GM23338 (cell line): ENCODE data around the gene TNIP1. TPM values are rescaled to one million over a fixed set of nuclear protein-coding genes. Genes with fewer than 3 reads are reported as not detected.

Source experiments
- ATAC-seq: fragments of 200-7000 bp; cut with Tn5 transposase; 3 replicates; pipeline ENCODE4 v1.9.1; 2020
- DNase-seq: peaks from one replicate; pipeline ENCODE4 v3.0.0-alpha.2; 2015; ENCODE audit warnings: low spot score
- H2AFZ ChIP-seq: fragments of 200-600 bp; sonication (generic); 2 replicates; pipeline ENCODE4 v1.8.0; 2016; ENCODE audit warnings: antibody characterized with exemption, mild to moderate bottlenecking, moderate library complexity
- H3F3A ChIP-seq: fragments of 200-600 bp; sonication (generic); replicated peaks from 2 replicates; pipeline ENCODE4 v1.8.0; 2017; ENCODE audit warnings: antibody characterized with exemption, mixed run types, low read depth
- H3K27ac ChIP-seq: fragments of 200-600 bp; sonication (generic); 2 replicates; pipeline ENCODE4 v1.6.1; 2016; ENCODE audit warnings: low read depth
- H3K27me3 ChIP-seq: fragments of 200-600 bp; sonication (generic); 2 replicates; pipeline ENCODE4 v1.8.0; 2016; ENCODE audit warnings: mild to moderate bottlenecking, mixed run types, moderate library complexity; ENCODE audit not compliant: insufficient read depth
- H3K36me3 ChIP-seq: fragments of 200-600 bp; sonication (generic); 2 replicates; pipeline ENCODE4 v1.8.0; 2016; ENCODE audit warnings: mild to moderate bottlenecking; ENCODE audit not compliant: insufficient read depth
- H3K4me1 ChIP-seq: fragments of 200-600 bp; sonication (generic); 2 replicates; pipeline ENCODE4 v1.8.0; 2016; ENCODE audit warnings: mild to moderate bottlenecking, moderate library complexity; ENCODE audit not compliant: insufficient read depth
- H3K4me2 ChIP-seq: fragments of 200-600 bp; sonication (generic); 2 replicates; pipeline ENCODE4 v1.7.1; 2017; ENCODE audit warnings: mixed run types
- H3K4me3 ChIP-seq: fragments of 200-600 bp; sonication (generic); 2 replicates; pipeline ENCODE4 v1.6.1; 2016; ENCODE audit warnings: mixed run types
- H3K79me2 ChIP-seq: fragments of 200-600 bp; sonication (generic); replicated peaks from 2 replicates; pipeline ENCODE4 v1.8.0; 2017; ENCODE audit warnings: mild to moderate bottlenecking; ENCODE audit not compliant: insufficient read depth
- H3K9me2 ChIP-seq: fragments of 200-600 bp; sonication (generic); 2 replicates; pipeline ENCODE4 v1.8.0; 2017; ENCODE audit not compliant: insufficient read depth
- H4K20me1 ChIP-seq: fragments of 200-600 bp; sonication (generic); replicated peaks from 2 replicates; pipeline ENCODE4 v1.8.0; 2017; ENCODE audit warnings: mild to moderate bottlenecking; ENCODE audit not compliant: insufficient read depth
- H3K27ac Mint-ChIP-seq: 2 replicates; pipeline ENCODE4 v1.8.0; 2020; ENCODE audit warnings: inconsistent platforms, mild to moderate bottlenecking, moderate library complexity, mixed read lengths
- H3K27me3 Mint-ChIP-seq: 3 replicates; pipeline ENCODE4 v1.8.0; 2022; ENCODE audit warnings: low read depth, mild to moderate bottlenecking, moderate library complexity, mixed read lengths, inconsistent platforms; ENCODE audit not compliant: insufficient read depth, poor library complexity
- H3K36me3 Mint-ChIP-seq: 3 replicates; pipeline ENCODE4 v1.8.0; 2021; ENCODE audit warnings: low read depth, mild to moderate bottlenecking, inconsistent platforms, moderate library complexity, mixed read lengths
- H3K4me1 Mint-ChIP-seq: 3 replicates; pipeline ENCODE4 v1.8.0; 2020; ENCODE audit warnings: mild to moderate bottlenecking, inconsistent platforms, mixed read lengths
- H3K4me3 Mint-ChIP-seq: 3 replicates; pipeline ENCODE4 v1.8.0; 2021; ENCODE audit warnings: moderate library complexity, mild to moderate bottlenecking, inconsistent platforms, mixed read lengths
- H3K9me3 Mint-ChIP-seq: 3 replicates; pipeline ENCODE4 v1.8.0; 2020; ENCODE audit warnings: moderate library complexity, mild to moderate bottlenecking, inconsistent platforms, mixed read lengths
- CREB1 ChIP-seq: fragments of 250-450 bp; sonication (Bioruptor Pico); IDR thresholded peaks from 2 replicates; pipeline ENCODE4 v1.5.0; 2020; ENCODE audit warnings: low read depth, mild to moderate bottlenecking, moderate library complexity
- EZH2 ChIP-seq: fragments of 200-600 bp; sonication (generic); IDR thresholded peaks from one replicate; pipeline ENCODE4 v1.8.0; 2017; ENCODE audit warnings: antibody characterized with exemption, mild to moderate bottlenecking, low read depth; ENCODE audit not compliant: unreplicated experiment
- EZH2phosphoT487 ChIP-seq: fragments of 200-600 bp; sonication (generic); IDR thresholded peaks from one replicate; pipeline ENCODE4 v1.8.1; 2018; ENCODE audit warnings: antibody characterized with exemption; ENCODE audit not compliant: unreplicated experiment
- JUNB ChIP-seq: IDR thresholded peaks from one replicate; pipeline ENCODE4 v1.6.1; 2016; ENCODE audit warnings: antibody characterized with exemption; ENCODE audit not compliant: unreplicated experiment
- NANOG ChIP-seq: IDR thresholded peaks from 2 replicates; pipeline ENCODE4 v1.6.1; 2016; ENCODE audit warnings: antibody characterized with exemption, borderline replicate concordance
- STAT1 ChIP-seq: IDR thresholded peaks from one replicate; pipeline ENCODE4 v1.6.1; 2016; ENCODE audit warnings: antibody characterized with exemption; ENCODE audit not compliant: unreplicated experiment
- ZNF114 ChIP-seq: fragments of 250-450 bp; sonication (Bioruptor Pico); IDR thresholded peaks from 2 replicates; pipeline ENCODE4 v1.5.0; 2020; ENCODE audit warnings: mild to moderate bottlenecking, moderate library complexity
- ZNF331 ChIP-seq: fragments of 250-450 bp; sonication (Bioruptor Pico); IDR thresholded peaks from 2 replicates; pipeline ENCODE4 v1.5.0; 2020; ENCODE audit warnings: low read depth, mild to moderate bottlenecking, moderate library complexity
- ZNF462 ChIP-seq: fragments of 250-450 bp; sonication (Bioruptor Pico); IDR thresholded peaks from 2 replicates; pipeline ENCODE4 v1.5.0; 2020; ENCODE audit warnings: mild to moderate bottlenecking, moderate library complexity
- polyA plus RNA-seq: library from polyadenylated mRNA; unstranded; fragments of >200 nt; fragmentation: Nextera tagmentation; extraction: Ambion mirVana; gene quantifications from 2 replicates; pipeline ENCODE4 v1.2.1, GENCODE V29; 2016
- total RNA-seq: library from RNA; depleted of rRNA; stranded (reverse); fragments of >200 nt; shearing (Covaris generic); gene quantifications from 2 replicates; pipeline ENCODE4 v1.2.3, GENCODE V29; 2014
- TF ChIP-seq, protein P1 (sequence below): IDR thresholded peaks from 2 replicates; pipeline ENCODE4 v1.6.1; 2016; ENCODE audit warnings: antibody characterized with exemption
- TF ChIP-seq, protein P2 (sequence below), 2 experiments: fragments of 200-600 bp in 1 of 2; sonication (generic) in 1 of 2; conservative IDR thresholded peaks; 2 replicates each; pipeline versions ENCODE4 v1.5.1 to v1.6.1; 2016 to 2017; ENCODE audit warnings: antibody characterized with exemption in 2 of 2, low read depth in 2 of 2, mild to moderate bottlenecking in 2 of 2, moderate library complexity in 1 of 2

Gene TNIP1
- total and polyA plus RNA-seq, 2 experiments from 2014 or later: 10.3 to 29.6 TPM

DNA sequence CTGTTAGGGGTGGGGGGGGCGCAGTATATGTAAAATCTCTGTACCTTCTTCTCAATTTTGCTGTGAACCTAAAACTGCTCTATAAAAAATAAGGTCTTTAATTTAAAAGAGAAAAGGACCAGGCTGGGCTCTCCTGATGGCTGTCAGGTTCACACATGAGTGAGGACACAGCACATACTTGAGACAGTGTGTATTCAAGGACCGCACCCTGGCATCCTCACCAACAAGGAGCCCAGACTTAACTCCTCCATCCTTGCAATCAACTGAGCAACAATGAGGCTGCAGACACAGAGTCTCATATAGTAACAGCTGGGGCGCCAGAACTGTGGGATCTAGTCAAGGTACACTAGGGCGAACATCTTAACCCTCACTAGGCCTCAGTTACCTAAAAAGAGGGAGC is 9.8 kb downstream of the TNIP1 start:
- Mint-ChIP-seq H3K4me1 (peaks cover 15% of the 10 kb centered on the region), H3K27ac (no peak overlapping the region), H3K27me3 (peaks cover 6% of the 10 kb centered on the region), H3K9me3 (no peaks in the 10 kb centered on the region), H3K4me3 (no peak overlapping the region), H3K36me3 (peaks cover 8% of the 10 kb centered on the region; the same call in 2 of the 3 replicates)
- Histone ChIP-seq H3K27ac (no peak overlapping the region), H3K27me3 (no peaks in the 10 kb centered on the region), H3K36me3 (no peaks in the 10 kb centered on the region), H3K4me3 (no peak overlapping the region), H3K4me2 (no peak overlapping the region), H2AFZ (no peak overlapping the region), H3K79me2 (peaks cover 16% of the 10 kb centered on the region), H4K20me1 (peaks cover 9% of the 10 kb centered on the region), H3K4me1 (no peaks in the 10 kb centered on the region), H3K9me2 (no peaks in the 10 kb centered on the region), H3F3A (no peaks in the 10 kb centered on the region)
- no peak for TF ChIP-seq ZNF331 (CRISPR knock-in tag)
- TF ChIP-seq EZH2phosphoT487: no peak
- no peak for TF ChIP-seq CREB1 (CRISPR knock-in tag)
- no peak for TF ChIP-seq STAT1
- no peak for TF ChIP-seq JUNB
- TF ChIP-seq, protein P1, sequence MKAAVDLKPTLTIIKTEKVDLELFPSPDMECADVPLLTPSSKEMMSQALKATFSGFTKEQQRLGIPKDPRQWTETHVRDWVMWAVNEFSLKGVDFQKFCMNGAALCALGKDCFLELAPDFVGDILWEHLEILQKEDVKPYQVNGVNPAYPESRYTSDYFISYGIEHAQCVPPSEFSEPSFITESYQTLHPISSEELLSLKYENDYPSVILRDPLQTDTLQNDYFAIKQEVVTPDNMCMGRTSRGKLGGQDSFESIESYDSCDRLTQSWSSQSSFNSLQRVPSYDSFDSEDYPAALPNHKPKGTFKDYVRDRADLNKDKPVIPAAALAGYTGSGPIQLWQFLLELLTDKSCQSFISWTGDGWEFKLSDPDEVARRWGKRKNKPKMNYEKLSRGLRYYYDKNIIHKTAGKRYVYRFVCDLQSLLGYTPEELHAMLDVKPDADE: no peak
- TF ChIP-seq ZNF114 (CRISPR knock-in tag): no peak
- ATAC-seq: no peak
- no peak for DNase-seq

DNA sequence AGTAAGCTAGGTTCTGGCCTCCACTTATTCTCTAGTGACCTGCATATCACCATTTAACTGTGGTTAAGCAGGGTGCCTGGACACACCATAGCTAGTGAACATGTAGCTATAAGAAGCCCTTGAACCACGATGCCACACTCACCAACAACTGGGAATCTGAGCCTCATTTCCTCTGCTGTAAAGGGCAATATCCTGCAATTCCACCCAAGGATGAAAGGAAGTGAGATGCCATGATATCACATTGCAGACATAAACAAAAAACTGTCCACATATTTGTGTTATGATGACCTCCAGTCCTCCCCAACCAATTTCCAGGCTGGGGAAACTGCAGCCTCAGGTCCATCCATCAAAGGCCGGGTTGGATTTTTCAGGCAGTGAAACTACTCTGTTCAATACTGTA is 10.4 kb downstream of the TNIP1 start:
- H3K36me3 ChIP-seq: no peaks in the 10 kb centered on the region
- H4K20me1 ChIP-seq: peaks cover 9% of the 10 kb centered on the region
- H3K36me3 Mint-ChIP-seq: peaks cover 8% of the 10 kb centered on the region; the same call in 2 of the 3 replicates
- peaks cover 16% of the 10 kb centered on the region for H3K79me2 ChIP-seq
- H3F3A ChIP-seq: no peaks in the 10 kb centered on the region
- no peak overlapping the region for H2AFZ ChIP-seq
- no peak overlapping the region for H3K4me3 Mint-ChIP-seq
- peaks cover 15% of the 10 kb centered on the region for H3K4me1 Mint-ChIP-seq
- no peak for ATAC-seq
- H3K27ac ChIP-seq: no peak overlapping the region
- peaks cover 6% of the 10 kb centered on the region for H3K27me3 Mint-ChIP-seq
- TF ChIP-seq EZH2phosphoT487 (no peak), STAT1 (no peak), EZH2 (no peak), NANOG (no peak), JUNB (no peak), ZNF462 (no peak)
- TF ChIP-seq, protein P2, sequence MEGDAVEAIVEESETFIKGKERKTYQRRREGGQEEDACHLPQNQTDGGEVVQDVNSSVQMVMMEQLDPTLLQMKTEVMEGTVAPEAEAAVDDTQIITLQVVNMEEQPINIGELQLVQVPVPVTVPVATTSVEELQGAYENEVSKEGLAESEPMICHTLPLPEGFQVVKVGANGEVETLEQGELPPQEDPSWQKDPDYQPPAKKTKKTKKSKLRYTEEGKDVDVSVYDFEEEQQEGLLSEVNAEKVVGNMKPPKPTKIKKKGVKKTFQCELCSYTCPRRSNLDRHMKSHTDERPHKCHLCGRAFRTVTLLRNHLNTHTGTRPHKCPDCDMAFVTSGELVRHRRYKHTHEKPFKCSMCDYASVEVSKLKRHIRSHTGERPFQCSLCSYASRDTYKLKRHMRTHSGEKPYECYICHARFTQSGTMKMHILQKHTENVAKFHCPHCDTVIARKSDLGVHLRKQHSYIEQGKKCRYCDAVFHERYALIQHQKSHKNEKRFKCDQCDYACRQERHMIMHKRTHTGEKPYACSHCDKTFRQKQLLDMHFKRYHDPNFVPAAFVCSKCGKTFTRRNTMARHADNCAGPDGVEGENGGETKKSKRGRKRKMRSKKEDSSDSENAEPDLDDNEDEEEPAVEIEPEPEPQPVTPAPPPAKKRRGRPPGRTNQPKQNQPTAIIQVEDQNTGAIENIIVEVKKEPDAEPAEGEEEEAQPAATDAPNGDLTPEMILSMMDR (conservative IDR thresholded peaks at IDR 0.05; ENCODE audit: low read depth in 2 of 2): no peak
- no peaks in the 10 kb centered on the region for H3K27me3 ChIP-seq
- H3K4me2 ChIP-seq: no peak overlapping the region
- no peak for DNase-seq
- no peak overlapping the region for H3K27ac Mint-ChIP-seq
- H3K9me2 ChIP-seq: no peaks in the 10 kb centered on the region
- H3K9me3 Mint-ChIP-seq: no peaks in the 10 kb centered on the region
- H3K4me1 ChIP-seq: no peaks in the 10 kb centered on the region
- no peak overlapping the region for H3K4me3 ChIP-seq
